ENCODE results near the gene CCDC27. TPM values are rescaled to one million over a fixed set of nuclear protein-coding genes. Genes with fewer than 3 reads are reported as not detected.
"Not testable (repeated sequence)": the region's sequence is repeated elsewhere in the genome, so short reads cannot be mapped to it uniquely, and the experiment has no call there.

The CCDC27 gene
- total RNA-seq, 1 experiment from 2014 or later = not detected

DNA sequence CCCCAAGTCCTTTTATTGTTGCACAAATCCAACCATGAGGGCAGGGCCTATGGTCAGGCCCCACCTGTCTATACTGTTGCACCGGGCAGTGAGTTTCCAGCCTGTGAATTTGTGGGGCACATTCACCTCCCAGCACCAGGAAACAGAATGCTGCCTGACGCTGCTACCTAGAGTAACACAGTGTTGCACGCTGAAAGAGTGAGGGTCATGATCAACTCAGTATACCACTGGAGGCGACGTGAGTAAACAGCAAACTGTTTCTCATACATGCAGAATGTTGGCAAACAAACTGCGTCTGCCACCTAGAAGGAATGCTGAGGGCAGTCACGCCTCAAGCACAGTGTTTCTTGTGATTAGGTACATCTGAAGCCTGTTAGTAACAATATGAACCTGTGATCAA lies 57.4 kb downstream of the CCDC27 start:
- Mint-ChIP-seq H3K9me3 (ENCODE audit: unreplicated experiment) (peaks cover 22% of the 10 kb centered on the region), H3K4me1 (ENCODE audit: low read depth, unreplicated experiment) (no peaks in the 10 kb centered on the region), H3K27ac (ENCODE audit: unreplicated experiment) (no peak overlapping the region), H3K4me3 (ENCODE audit: unreplicated experiment) (no peak overlapping the region), H3K27me3 (ENCODE audit: insufficient read depth, unreplicated experiment) (no peaks in the 10 kb centered on the region), H3K36me3 (ENCODE audit: insufficient read depth, unreplicated experiment) (no peaks in the 10 kb centered on the region)
- DNase-seq = no peak
- no peaks in the 10 kb centered on the region for H3K36me3 ChIP-seq (ENCODE audit: control insufficient read depth, insufficient read depth, low read length)
- H3K9me3 ChIP-seq = no peaks in the 10 kb centered on the region; the same call in 1 of the 2 replicates
- TF ChIP-seq, protein P1, sequence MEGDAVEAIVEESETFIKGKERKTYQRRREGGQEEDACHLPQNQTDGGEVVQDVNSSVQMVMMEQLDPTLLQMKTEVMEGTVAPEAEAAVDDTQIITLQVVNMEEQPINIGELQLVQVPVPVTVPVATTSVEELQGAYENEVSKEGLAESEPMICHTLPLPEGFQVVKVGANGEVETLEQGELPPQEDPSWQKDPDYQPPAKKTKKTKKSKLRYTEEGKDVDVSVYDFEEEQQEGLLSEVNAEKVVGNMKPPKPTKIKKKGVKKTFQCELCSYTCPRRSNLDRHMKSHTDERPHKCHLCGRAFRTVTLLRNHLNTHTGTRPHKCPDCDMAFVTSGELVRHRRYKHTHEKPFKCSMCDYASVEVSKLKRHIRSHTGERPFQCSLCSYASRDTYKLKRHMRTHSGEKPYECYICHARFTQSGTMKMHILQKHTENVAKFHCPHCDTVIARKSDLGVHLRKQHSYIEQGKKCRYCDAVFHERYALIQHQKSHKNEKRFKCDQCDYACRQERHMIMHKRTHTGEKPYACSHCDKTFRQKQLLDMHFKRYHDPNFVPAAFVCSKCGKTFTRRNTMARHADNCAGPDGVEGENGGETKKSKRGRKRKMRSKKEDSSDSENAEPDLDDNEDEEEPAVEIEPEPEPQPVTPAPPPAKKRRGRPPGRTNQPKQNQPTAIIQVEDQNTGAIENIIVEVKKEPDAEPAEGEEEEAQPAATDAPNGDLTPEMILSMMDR (IDR thresholded peaks at IDR 0.05; ENCODE audit: insufficient read depth in 1 of 2, low read depth in 1 of 2, low read length in 1 of 2, severe bottlenecking in 1 of 2, unreplicated experiment in 1 of 2) = no peak
- no peak overlapping the region for H3K4me3 ChIP-seq (ENCODE audit: low read depth, low read length)
- intact Hi-C loops (cut with micrococcal nuclease; ENCODE audit: unreplicated experiment) = no loop called here
- no peaks in the 10 kb centered on the region for H3K27me3 ChIP-seq (replicated peaks; ENCODE audit: control insufficient read depth, insufficient read depth, low read length)
- H3K4me1 ChIP-seq = no peaks in the 10 kb centered on the region
- CTCF ChIA-PET = no interaction called here
- POLR2A ChIA-PET = no interaction called here
- no TSS peak for BruUV-seq (replicated peaks)

DNA sequence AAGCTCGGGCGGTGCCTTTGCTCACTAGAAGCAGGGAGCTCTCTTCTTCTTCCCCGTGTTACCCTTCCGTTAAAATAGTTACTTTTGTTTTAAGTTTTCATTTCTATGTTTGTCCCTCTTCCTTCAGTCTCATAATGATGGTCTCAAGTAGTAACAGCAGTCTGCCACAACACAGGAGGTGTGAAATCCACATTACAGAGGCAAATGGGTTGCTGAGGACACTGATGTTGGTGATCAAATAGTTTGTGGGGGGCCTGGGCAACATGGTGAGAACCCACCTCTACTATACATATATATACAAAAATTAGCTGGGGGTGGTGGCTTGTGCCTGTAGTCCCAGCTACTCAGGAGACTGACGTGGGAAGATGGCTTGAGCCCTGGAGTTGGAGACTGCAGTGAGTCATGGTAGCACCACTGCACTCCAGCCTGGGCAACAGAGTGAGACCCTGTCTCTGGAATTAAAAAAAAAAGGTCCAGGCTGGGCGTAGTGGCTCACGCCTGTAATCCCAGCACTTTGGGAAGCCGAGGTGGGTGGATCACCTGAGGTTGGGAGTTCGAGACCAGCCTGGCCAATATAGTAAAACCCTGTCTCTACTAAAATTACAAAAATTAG lies 58.0 kb downstream of the CCDC27 start:
- peaks cover 21% of the 10 kb centered on the region for H3K9me3 Mint-ChIP-seq (ENCODE audit: unreplicated experiment)
- BruUV-seq (replicated peaks); H3K4me1 Mint-ChIP-seq (ENCODE audit: low read depth, unreplicated experiment); H3K27ac Mint-ChIP-seq (ENCODE audit: unreplicated experiment); H3K4me1 ChIP-seq; intact Hi-C loops (cut with micrococcal nuclease; ENCODE audit: unreplicated experiment); H3K4me3 Mint-ChIP-seq (ENCODE audit: unreplicated experiment); H3K4me3 ChIP-seq (ENCODE audit: low read depth, low read length); H3K27me3 Mint-ChIP-seq (ENCODE audit: insufficient read depth, unreplicated experiment); H3K36me3 Mint-ChIP-seq (ENCODE audit: insufficient read depth, unreplicated experiment); H3K9me3 ChIP-seq; H3K36me3 ChIP-seq (ENCODE audit: control insufficient read depth, insufficient read depth, low read length); H3K27me3 ChIP-seq (replicated peaks; ENCODE audit: control insufficient read depth, insufficient read depth, low read length); POLR2A ChIA-PET; CTCF ChIA-PET; DNase-seq: not testable (repeated sequence)

DNA sequence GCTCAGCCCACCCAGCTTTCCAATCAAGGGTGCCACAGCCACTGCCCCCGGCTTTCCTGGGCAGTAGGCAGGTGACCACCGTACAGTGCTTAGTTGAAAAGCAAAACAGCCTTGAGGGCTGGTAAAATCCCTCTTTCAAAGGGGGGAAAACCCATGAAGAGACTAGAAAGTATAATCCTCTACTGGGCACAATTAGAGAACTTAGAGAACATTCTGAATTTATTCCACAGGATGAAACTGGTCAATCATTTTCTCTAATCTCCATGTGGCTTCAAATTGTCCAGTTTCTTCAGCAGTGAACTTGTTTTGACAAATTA lies 59.3 kb downstream of the CCDC27 start:
- intact Hi-C loops (cut with micrococcal nuclease; ENCODE audit: unreplicated experiment) = no loop called here
- TF ChIP-seq, protein P1 (IDR thresholded peaks at IDR 0.05; ENCODE audit: insufficient read depth in 1 of 2, low read depth in 1 of 2, low read length in 1 of 2, severe bottlenecking in 1 of 2, unreplicated experiment in 1 of 2) = no peak
- ChIA-PET POLR2A (no interaction called here), CTCF (no interaction called here)
- Histone ChIP-seq H3K4me3 (ENCODE audit: low read depth, low read length) (no peak overlapping the region), H3K27me3 (replicated peaks; ENCODE audit: control insufficient read depth, insufficient read depth, low read length) (no peaks in the 10 kb centered on the region), H3K36me3 (ENCODE audit: control insufficient read depth, insufficient read depth, low read length) (no peaks in the 10 kb centered on the region), H3K9me3 (no peaks in the 10 kb centered on the region; the same call in 1 of the 2 replicates), H3K4me1 (no peaks in the 10 kb centered on the region)
- H3K27me3 Mint-ChIP-seq (ENCODE audit: insufficient read depth, unreplicated experiment) = no peaks in the 10 kb centered on the region
- H3K27ac Mint-ChIP-seq (ENCODE audit: unreplicated experiment) = no peak overlapping the region
- BruUV-seq (replicated peaks) = no TSS peak
- no peak for DNase-seq
- H3K9me3 Mint-ChIP-seq (ENCODE audit: unreplicated experiment) = peaks cover 10% of the 10 kb centered on the region
- no peak overlapping the region for H3K4me3 Mint-ChIP-seq (ENCODE audit: unreplicated experiment)
- no peaks in the 10 kb centered on the region for H3K4me1 Mint-ChIP-seq (ENCODE audit: low read depth, unreplicated experiment)
- H3K36me3 Mint-ChIP-seq (ENCODE audit: insufficient read depth, unreplicated experiment) = no peaks in the 10 kb centered on the region

DNA sequence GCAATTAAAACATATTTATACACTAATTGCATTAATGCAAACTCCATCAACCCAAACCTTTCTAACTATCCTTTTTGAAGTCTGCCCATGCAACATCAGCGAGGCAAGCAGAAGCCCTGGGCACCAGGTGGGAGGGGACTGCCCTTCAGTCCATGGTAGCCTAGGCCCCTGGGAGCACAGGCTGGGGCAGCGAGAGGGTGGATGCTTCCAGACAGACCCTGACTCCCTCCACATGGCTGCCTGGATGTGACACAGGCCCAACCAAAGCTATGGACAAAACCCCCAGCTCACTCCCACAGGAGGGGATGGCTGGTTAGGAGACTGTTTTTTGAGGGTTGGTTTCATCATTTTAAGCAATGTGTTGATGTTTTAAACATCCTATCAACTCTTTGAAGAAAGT lies 61.8 kb downstream of the CCDC27 start:
- no peak overlapping the region for H3K4me3 ChIP-seq (ENCODE audit: low read depth, low read length)
- no peaks in the 10 kb centered on the region for H3K36me3 ChIP-seq (ENCODE audit: control insufficient read depth, insufficient read depth, low read length)
- intact Hi-C loops (cut with micrococcal nuclease; ENCODE audit: unreplicated experiment) = no loop called here
- Mint-ChIP-seq H3K4me3 (ENCODE audit: unreplicated experiment) (no peak overlapping the region), H3K27ac (ENCODE audit: unreplicated experiment) (no peak overlapping the region), H3K4me1 (ENCODE audit: low read depth, unreplicated experiment) (no peaks in the 10 kb centered on the region), H3K36me3 (ENCODE audit: insufficient read depth, unreplicated experiment) (no peaks in the 10 kb centered on the region), H3K9me3 (ENCODE audit: unreplicated experiment) (no peaks in the 10 kb centered on the region), H3K27me3 (ENCODE audit: insufficient read depth, unreplicated experiment) (no peaks in the 10 kb centered on the region)
- TF ChIP-seq, protein P1 (IDR thresholded peaks at IDR 0.05; ENCODE audit: insufficient read depth in 1 of 2, low read depth in 1 of 2, low read length in 1 of 2, severe bottlenecking in 1 of 2, unreplicated experiment in 1 of 2) = no peak
- H3K9me3 ChIP-seq = no peaks in the 10 kb centered on the region
- H3K27me3 ChIP-seq (replicated peaks; ENCODE audit: control insufficient read depth, insufficient read depth, low read length) = no peaks in the 10 kb centered on the region
- CTCF ChIA-PET = no interaction called here
- no TSS peak for BruUV-seq (replicated peaks)
- no peaks in the 10 kb centered on the region for H3K4me1 ChIP-seq
- DNase-seq = no peak
- POLR2A ChIA-PET = no interaction called here

Data from Caco-2 (cell line).